Measurements from ENCODE around the gene RHBDL3. TPM values are rescaled to one million over a fixed set of nuclear protein-coding genes. Genes with fewer than 3 reads are reported as not detected.

RHBDL3 gene
- total RNA-seq, 1 experiment from 2014 or later: 13.2 TPM

DNA sequence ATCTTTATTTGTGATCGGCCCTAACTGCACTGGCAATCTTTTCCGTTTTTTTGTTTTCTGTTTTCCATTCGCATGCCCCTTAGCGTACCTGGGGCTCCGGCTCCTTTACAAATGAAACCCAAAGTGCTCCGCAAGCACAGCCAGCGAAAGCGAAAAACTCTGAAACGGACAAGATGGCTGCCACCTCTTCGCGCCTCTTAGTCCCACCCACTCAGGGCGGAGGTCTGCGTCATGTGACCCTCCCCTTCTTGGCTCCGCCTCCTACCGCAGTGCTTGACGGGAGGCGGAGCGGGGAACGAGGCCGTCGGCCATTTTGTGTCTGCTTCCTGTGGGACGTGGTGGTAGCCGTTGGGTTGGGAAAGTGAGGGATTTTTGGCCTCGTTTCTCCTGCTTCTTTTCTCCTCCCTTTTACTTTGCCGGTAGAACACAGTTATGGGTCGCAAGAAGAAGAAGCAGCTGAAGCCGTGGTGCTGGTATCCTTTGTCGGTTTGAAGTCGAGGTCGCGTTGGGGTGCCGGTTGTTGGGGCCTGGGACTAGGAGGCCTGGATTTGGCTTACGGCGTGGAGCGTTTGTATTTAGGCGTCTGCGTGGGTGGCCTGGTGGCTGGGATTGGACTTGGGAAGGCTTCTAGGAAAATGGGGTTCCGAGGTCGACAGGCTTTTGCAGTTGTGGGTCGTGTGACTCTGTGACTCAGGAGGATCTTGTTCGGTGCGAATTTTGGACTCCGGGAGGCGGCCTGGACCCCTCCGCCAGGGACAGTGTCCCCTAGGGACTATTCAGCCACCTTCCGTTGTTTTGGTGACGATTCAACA lies 84.4 kb downstream of the RHBDL3 start, which contains the start of gene ZNF207:
ZNF207 (plus strand) TSS at position 304 of the 812 bp plus-strand sequence; CDS start at position 433, 129 bp downstream.
- Mint-ChIP-seq H3K36me3 (peaks cover 43% of the 10 kb centered on the region), H3K27me3 (ENCODE audit: low read depth) (no peaks in the 10 kb centered on the region), H3K4me1 (peaks cover 32% of the 10 kb centered on the region), H3K4me3 (peak within 1 kb of the TSS; percentile 99), H3K9me3 (no peaks in the 10 kb centered on the region), H3K27ac (peak within 1 kb of the TSS; percentile 100)
- ATAC-seq: peak; percentile 96
- ChIA-PET POLR2A (interaction anchor here (1.2 kb wide), 1 partner anchor 94 kb away, joined by 6 read pairs; the partner anchor contains the start of gene PSMD11), CTCF (interaction anchor here (1.0 to 1.4 kb wide), 3 partner anchors 31 to 97 kb away, joined by 5 to 7 read pairs (median 5); partner anchors contain the start of gene PSMD11)
- DNase-seq (ENCODE audit: low spot score): peak; percentile 96
- TF ChIP-seq TEAD4 (CRISPR knock-in tag; IDR thresholded peaks at IDR 0.05) (0 out of 2 replicates have a peak, but pooled peaks have one; percentile 8), ESRRA (CRISPR knock-in tag; IDR thresholded peaks at IDR 0.05; ENCODE audit: borderline replicate concordance) (0 out of 2 replicates have a peak, but pooled peaks have one; percentile 50), SMAD4 (CRISPR knock-in tag; IDR thresholded peaks at IDR 0.05) (no peak), FOXK1 (CRISPR knock-in tag; IDR thresholded peaks at IDR 0.05) (0 out of 2 replicates have a peak, but pooled peaks have one; percentile 27), ZNF232 (CRISPR knock-in tag; IDR thresholded peaks at IDR 0.05) (peak; percentile 85; the same call in 1 of the 2 replicates), ELF4 (CRISPR knock-in tag; IDR thresholded peaks at IDR 0.05; ENCODE audit: low read depth) (no peak), FOXP1 (CRISPR knock-in tag; IDR thresholded peaks at IDR 0.05; ENCODE audit: borderline replicate concordance) (0 out of 2 replicates have a peak, but pooled peaks have one; percentile 83), NFE2L1 (CRISPR knock-in tag; IDR thresholded peaks at IDR 0.05) (0 out of 2 replicates have a peak, but pooled peaks have one; percentile 28), ZNF423 (CRISPR knock-in tag; IDR thresholded peaks at IDR 0.05) (no peak), CREM (CRISPR knock-in tag; IDR thresholded peaks at IDR 0.05) (no peak), TEAD1 (CRISPR knock-in tag; IDR thresholded peaks at IDR 0.05) (peak; percentile 36; the same call in 1 of the 2 replicates), GABPB1 (CRISPR knock-in tag; IDR thresholded peaks at IDR 0.05) (peak; percentile 21), OVOL2 (CRISPR knock-in tag; IDR thresholded peaks at IDR 0.05; ENCODE audit: borderline replicate concordance) (no peak)
- TF ChIP-seq, protein P1, sequence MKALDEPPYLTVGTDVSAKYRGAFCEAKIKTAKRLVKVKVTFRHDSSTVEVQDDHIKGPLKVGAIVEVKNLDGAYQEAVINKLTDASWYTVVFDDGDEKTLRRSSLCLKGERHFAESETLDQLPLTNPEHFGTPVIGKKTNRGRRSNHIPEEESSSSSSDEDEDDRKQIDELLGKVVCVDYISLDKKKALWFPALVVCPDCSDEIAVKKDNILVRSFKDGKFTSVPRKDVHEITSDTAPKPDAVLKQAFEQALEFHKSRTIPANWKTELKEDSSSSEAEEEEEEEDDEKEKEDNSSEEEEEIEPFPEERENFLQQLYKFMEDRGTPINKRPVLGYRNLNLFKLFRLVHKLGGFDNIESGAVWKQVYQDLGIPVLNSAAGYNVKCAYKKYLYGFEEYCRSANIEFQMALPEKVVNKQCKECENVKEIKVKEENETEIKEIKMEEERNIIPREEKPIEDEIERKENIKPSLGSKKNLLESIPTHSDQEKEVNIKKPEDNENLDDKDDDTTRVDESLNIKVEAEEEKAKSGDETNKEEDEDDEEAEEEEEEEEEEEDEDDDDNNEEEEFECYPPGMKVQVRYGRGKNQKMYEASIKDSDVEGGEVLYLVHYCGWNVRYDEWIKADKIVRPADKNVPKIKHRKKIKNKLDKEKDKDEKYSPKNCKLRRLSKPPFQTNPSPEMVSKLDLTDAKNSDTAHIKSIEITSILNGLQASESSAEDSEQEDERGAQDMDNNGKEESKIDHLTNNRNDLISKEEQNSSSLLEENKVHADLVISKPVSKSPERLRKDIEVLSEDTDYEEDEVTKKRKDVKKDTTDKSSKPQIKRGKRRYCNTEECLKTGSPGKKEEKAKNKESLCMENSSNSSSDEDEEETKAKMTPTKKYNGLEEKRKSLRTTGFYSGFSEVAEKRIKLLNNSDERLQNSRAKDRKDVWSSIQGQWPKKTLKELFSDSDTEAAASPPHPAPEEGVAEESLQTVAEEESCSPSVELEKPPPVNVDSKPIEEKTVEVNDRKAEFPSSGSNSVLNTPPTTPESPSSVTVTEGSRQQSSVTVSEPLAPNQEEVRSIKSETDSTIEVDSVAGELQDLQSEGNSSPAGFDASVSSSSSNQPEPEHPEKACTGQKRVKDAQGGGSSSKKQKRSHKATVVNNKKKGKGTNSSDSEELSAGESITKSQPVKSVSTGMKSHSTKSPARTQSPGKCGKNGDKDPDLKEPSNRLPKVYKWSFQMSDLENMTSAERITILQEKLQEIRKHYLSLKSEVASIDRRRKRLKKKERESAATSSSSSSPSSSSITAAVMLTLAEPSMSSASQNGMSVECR (CRISPR knock-in tag; IDR thresholded peaks at IDR 0.05; ENCODE audit: borderline replicate concordance): 0 out of 2 replicates have a peak, but pooled peaks have one; percentile 17
- TF ChIP-seq, protein P2, sequence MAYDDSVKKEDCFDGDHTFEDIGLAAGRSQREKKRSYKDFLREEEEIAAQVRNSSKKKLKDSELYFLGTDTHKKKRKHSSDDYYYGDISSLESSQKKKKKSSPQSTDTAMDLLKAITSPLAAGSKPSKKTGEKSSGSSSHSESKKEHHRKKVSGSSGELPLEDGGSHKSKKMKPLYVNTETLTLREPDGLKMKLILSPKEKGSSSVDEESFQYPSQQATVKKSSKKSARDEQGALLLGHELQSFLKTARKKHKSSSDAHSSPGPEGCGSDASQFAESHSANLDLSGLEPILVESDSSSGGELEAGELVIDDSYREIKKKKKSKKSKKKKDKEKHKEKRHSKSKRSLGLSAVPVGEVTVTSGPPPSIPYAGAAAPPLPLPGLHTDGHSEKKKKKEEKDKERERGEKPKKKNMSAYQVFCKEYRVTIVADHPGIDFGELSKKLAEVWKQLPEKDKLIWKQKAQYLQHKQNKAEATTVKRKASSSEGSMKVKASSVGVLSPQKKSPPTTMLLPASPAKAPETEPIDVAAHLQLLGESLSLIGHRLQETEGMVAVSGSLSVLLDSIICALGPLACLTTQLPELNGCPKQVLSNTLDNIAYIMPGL (CRISPR knock-in tag; IDR thresholded peaks at IDR 0.05): peak; percentile 82; the same call in 1 of the 2 replicates
- TF ChIP-seq, protein P3, sequence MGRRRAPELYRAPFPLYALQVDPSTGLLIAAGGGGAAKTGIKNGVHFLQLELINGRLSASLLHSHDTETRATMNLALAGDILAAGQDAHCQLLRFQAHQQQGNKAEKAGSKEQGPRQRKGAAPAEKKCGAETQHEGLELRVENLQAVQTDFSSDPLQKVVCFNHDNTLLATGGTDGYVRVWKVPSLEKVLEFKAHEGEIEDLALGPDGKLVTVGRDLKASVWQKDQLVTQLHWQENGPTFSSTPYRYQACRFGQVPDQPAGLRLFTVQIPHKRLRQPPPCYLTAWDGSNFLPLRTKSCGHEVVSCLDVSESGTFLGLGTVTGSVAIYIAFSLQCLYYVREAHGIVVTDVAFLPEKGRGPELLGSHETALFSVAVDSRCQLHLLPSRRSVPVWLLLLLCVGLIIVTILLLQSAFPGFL (CRISPR knock-in tag; IDR thresholded peaks at IDR 0.05; ENCODE audit: borderline replicate concordance): 0 out of 2 replicates have a peak, but pooled peaks have one; percentile 39
- TF ChIP-seq, protein P4, sequence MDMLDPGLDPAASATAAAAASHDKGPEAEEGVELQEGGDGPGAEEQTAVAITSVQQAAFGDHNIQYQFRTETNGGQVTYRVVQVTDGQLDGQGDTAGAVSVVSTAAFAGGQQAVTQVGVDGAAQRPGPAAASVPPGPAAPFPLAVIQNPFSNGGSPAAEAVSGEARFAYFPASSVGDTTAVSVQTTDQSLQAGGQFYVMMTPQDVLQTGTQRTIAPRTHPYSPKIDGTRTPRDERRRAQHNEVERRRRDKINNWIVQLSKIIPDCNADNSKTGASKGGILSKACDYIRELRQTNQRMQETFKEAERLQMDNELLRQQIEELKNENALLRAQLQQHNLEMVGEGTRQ (CRISPR knock-in tag; IDR thresholded peaks at IDR 0.05): peak; percentile 98
- TF ChIP-seq, protein P5, sequence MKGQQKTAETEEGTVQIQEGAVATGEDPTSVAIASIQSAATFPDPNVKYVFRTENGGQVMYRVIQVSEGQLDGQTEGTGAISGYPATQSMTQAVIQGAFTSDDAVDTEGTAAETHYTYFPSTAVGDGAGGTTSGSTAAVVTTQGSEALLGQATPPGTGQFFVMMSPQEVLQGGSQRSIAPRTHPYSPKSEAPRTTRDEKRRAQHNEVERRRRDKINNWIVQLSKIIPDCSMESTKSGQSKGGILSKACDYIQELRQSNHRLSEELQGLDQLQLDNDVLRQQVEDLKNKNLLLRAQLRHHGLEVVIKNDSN (CRISPR knock-in tag; IDR thresholded peaks at IDR 0.05): peak; percentile 98
- TF ChIP-seq, protein P6, sequence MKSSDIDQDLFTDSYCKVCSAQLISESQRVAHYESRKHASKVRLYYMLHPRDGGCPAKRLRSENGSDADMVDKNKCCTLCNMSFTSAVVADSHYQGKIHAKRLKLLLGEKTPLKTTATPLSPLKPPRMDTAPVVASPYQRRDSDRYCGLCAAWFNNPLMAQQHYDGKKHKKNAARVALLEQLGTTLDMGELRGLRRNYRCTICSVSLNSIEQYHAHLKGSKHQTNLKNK (CRISPR knock-in tag; IDR thresholded peaks at IDR 0.05): no peak
- TF ChIP-seq, protein P7, sequence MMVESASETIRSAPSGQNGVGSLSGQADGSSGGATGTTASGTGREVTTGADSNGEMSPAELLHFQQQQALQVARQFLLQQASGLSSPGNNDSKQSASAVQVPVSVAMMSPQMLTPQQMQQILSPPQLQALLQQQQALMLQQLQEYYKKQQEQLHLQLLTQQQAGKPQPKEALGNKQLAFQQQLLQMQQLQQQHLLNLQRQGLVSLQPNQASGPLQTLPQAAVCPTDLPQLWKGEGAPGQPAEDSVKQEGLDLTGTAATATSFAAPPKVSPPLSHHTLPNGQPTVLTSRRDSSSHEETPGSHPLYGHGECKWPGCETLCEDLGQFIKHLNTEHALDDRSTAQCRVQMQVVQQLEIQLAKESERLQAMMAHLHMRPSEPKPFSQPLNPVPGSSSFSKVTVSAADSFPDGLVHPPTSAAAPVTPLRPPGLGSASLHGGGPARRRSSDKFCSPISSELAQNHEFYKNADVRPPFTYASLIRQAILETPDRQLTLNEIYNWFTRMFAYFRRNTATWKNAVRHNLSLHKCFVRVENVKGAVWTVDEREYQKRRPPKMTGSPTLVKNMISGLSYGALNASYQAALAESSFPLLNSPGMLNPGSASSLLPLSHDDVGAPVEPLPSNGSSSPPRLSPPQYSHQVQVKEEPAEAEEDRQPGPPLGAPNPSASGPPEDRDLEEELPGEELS (CRISPR knock-in tag; IDR thresholded peaks at IDR 0.05): 0 out of 2 replicates have a peak, but pooled peaks have one; percentile 54
- TF ChIP-seq, protein P8, sequence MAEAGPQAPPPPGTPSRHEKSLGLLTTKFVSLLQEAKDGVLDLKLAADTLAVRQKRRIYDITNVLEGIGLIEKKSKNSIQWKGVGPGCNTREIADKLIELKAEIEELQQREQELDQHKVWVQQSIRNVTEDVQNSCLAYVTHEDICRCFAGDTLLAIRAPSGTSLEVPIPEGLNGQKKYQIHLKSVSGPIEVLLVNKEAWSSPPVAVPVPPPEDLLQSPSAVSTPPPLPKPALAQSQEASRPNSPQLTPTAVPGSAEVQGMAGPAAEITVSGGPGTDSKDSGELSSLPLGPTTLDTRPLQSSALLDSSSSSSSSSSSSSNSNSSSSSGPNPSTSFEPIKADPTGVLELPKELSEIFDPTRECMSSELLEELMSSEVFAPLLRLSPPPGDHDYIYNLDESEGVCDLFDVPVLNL (CRISPR knock-in tag; IDR thresholded peaks at IDR 0.05; ENCODE audit: borderline replicate concordance, low read depth): peak; percentile 49; the same call in 1 of the 2 replicates
- TF ChIP-seq, protein P9, sequence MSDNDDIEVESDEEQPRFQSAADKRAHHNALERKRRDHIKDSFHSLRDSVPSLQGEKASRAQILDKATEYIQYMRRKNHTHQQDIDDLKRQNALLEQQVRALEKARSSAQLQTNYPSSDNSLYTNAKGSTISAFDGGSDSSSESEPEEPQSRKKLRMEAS (CRISPR knock-in tag; IDR thresholded peaks at IDR 0.05): peak; percentile 74; the same call in 1 of the 2 replicates
